PC-9 (cell line): ENCODE results near the gene CTIF. TPM values are rescaled to one million over a fixed set of nuclear protein-coding genes. Genes with fewer than 3 reads are reported as not detected.
A peak's percentile ranks its signal among the peaks of the same experiment; 100 is the strongest.

Source experiments
- BruUV-seq: library from RNA; stranded (reverse); fragments of 400-500 nt; replicated peaks from 2 replicates; lab custom pipeline; 2021; lab: Mats Ljungman, UMichigan
- CTCF ChIA-PET: fragments of 300-600 bp; sonication (Branson Sonifier 250); formaldehyde crosslinking; loops from one replicate; lab custom pipeline; 2022; ENCODE audit warnings: antibody characterized with exemption; lab: Charles Lee
- POLR2A ChIA-PET: fragments of 300-600 bp; sonication (Branson Sonifier 250); formaldehyde crosslinking; loops from one replicate; lab custom pipeline; 2022; ENCODE audit warnings: antibody characterized with exemption; ENCODE audit not compliant: unreplicated experiment; lab: Charles Lee
- DNase-seq, 2 experiments: peaks; one replicate each; pipeline versions ENCODE4 v3.0.0 to v3.0.0-alpha.2; 2015 to 2022; ENCODE audit warnings: mixed read lengths in 1 of 2
- H2AFZ ChIP-seq: fragments of 200-600 bp; sonication (generic); 2 replicates; pipeline ENCODE4 v1.8.1; 2017; ENCODE audit warnings: antibody characterized with exemption
- H3F3A ChIP-seq: fragments of 200-600 bp; sonication (generic); 2 replicates; pipeline ENCODE4 v1.8.1; 2017; ENCODE audit warnings: antibody characterized with exemption, mild to moderate bottlenecking, low read depth; ENCODE audit not compliant: insufficient read depth
- H3K27ac ChIP-seq: fragments of 200-600 bp; sonication (generic); 2 replicates; pipeline ENCODE4 v1.6.1; 2016; ENCODE audit warnings: mixed run types
- H3K27me3 ChIP-seq: fragments of 200-600 bp; sonication (generic); 2 replicates; pipeline ENCODE4 v1.6.1; 2016; ENCODE audit warnings: low read depth, mixed run types; ENCODE audit not compliant: insufficient read depth
- H3K36me3 ChIP-seq: fragments of 200-600 bp; sonication (generic); 2 replicates; pipeline ENCODE4 v1.6.1; 2016; ENCODE audit warnings: low read depth, mixed run types
- H3K4me1 ChIP-seq: fragments of 200-600 bp; sonication (generic); replicated peaks from 2 replicates; pipeline ENCODE4 v1.6.1; 2016; ENCODE audit warnings: mixed run types; ENCODE audit not compliant: insufficient read depth
- H3K4me2 ChIP-seq: fragments of 200-600 bp; sonication (generic); 2 replicates; pipeline ENCODE4 v1.6.1; 2017; ENCODE audit warnings: mixed run types
- H3K4me3 ChIP-seq: fragments of 200-600 bp; sonication (generic); 2 replicates; pipeline ENCODE4 v1.6.1; 2016; ENCODE audit warnings: mixed run types
- H3K79me2 ChIP-seq: fragments of 200-600 bp; sonication (generic); 2 replicates; pipeline ENCODE4 v1.6.1; 2017; ENCODE audit warnings: low read depth, mixed run types
- H3K9me2 ChIP-seq: fragments of 200-600 bp; sonication (generic); 2 replicates; pipeline ENCODE4 v1.8.1; 2017; ENCODE audit warnings: mild to moderate bottlenecking; ENCODE audit not compliant: insufficient read depth
- H3K9me3 ChIP-seq: fragments of 200-600 bp; sonication (generic); 2 replicates; pipeline ENCODE4 v1.8.1; 2016; ENCODE audit warnings: low read depth; ENCODE audit not compliant: insufficient read depth
- H4K20me1 ChIP-seq: fragments of 200-600 bp; sonication (generic); 2 replicates; pipeline ENCODE4 v1.8.1; 2017; ENCODE audit not compliant: insufficient read depth
- CTCF ChIP-seq: fragments of 200-600 bp; sonication (generic); conservative IDR thresholded peaks from 2 replicates; pipeline ENCODE4 v1.6.1; 2017; ENCODE audit warnings: mixed run types, antibody characterized with exemption, mild to moderate bottlenecking, moderate library complexity
- EZH2 ChIP-seq: fragments of 200-600 bp; sonication (generic); IDR thresholded peaks from 2 replicates; pipeline ENCODE4 v1.8.0; 2017; ENCODE audit warnings: antibody characterized with exemption, low read depth
- intact Hi-C: fragments of 100-400 bp; cut with micrococcal nuclease; formaldehyde crosslinking; loops from one replicate; pipeline ENCODE4 v1.10.0; 2022; ENCODE audit not compliant: unreplicated experiment
- total RNA-seq: library from RNA; stranded (reverse); gene quantifications from 2 replicates; pipeline ENCODE4 v1.2.3, GENCODE V29; 2021

CTIF gene
- total RNA-seq, 1 experiment from 2014 or later = 26.2 TPM

- Histone ChIP-seq H3K4me3 (peak overlapping the region; percentile 51), H4K20me1 (no peaks in the 10 kb centered on the region), H2AFZ (peak overlapping the region; percentile 63), H3K36me3 (no peaks in the 10 kb centered on the region), H3K9me3 (no peaks in the 10 kb centered on the region), H3K27ac (peak overlapping the region; percentile 94), H3K9me2 (no peaks in the 10 kb centered on the region), H3K27me3 (no peaks in the 10 kb centered on the region), H3K4me2 (peak overlapping the region; percentile 86), H3K79me2 (no peaks in the 10 kb centered on the region), H3K4me1 (peaks cover 42% of the 10 kb centered on the region), H3F3A (peaks cover 3% of the 10 kb centered on the region; the same call in 1 of the 2 replicates)
- CTCF ChIA-PET = no interaction called here
- BruUV-seq = no TSS peak
- TF ChIP-seq EZH2 (no peak), CTCF (no peak)
- intact Hi-C loops = loop anchor here (2.0 kb wide), 2 partner anchors 18 to 58 kb away; no protein-coding TSS in a partner anchor
- POLR2A ChIA-PET = no interaction called here
- peak; percentile 77 to 86 for DNase-seq
Observed at GRCh38 chr18:48879008-48879431, 340.2 kb downstream of the CTIF start.

DNA sequence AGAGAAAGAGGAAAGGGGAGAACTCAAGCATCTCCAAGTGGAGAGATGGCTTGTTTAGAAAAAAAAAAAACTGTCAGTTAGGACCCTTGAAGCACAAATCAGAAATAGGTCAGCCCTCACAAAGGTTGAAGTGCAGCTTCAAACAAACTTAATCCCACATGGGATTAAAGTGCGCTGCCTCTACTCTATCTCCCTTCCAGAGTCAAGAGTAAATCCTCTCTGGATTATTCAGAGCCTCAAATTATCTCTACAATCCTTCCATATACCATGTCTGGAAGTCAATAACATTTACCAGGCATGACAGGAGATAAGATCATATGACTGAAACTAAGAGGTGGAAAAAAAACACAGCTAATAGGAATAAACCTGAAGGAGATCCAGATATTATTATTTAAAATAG, 342.1 kb downstream of the CTIF start:
- no peaks in the 10 kb centered on the region for H4K20me1 ChIP-seq
- TF ChIP-seq EZH2 (no peak), CTCF (no peak)
- no peaks in the 10 kb centered on the region for H3K36me3 ChIP-seq
- no peak for DNase-seq
- POLR2A ChIA-PET = interaction anchor here (0.7 kb wide), 1 partner anchor 1780 kb away, joined by 18 read pairs; no protein-coding TSS in a partner anchor
- no peak overlapping the region for H3K27ac ChIP-seq
- intact Hi-C loops = no loop called here
- no peak overlapping the region for H3K4me2 ChIP-seq
- no peaks in the 10 kb centered on the region for H3K27me3 ChIP-seq
- no peaks in the 10 kb centered on the region for H3K9me3 ChIP-seq
- no peak overlapping the region for H2AFZ ChIP-seq
- no peaks in the 10 kb centered on the region for H3K9me2 ChIP-seq
- no TSS peak for BruUV-seq
- CTCF ChIA-PET = no interaction called here
- H3K4me1 ChIP-seq = peaks cover 36% of the 10 kb centered on the region
- H3F3A ChIP-seq = peaks cover 4% of the 10 kb centered on the region; the same call in 1 of the 2 replicates
- no peaks in the 10 kb centered on the region for H3K79me2 ChIP-seq
- no peak overlapping the region for H3K4me3 ChIP-seq

- POLR2A ChIA-PET = no interaction called here
- H3K4me3 ChIP-seq = no peak overlapping the region
- H4K20me1 ChIP-seq = no peaks in the 10 kb centered on the region
- no peaks in the 10 kb centered on the region for H3K36me3 ChIP-seq
- no TSS peak for BruUV-seq
- no peaks in the 10 kb centered on the region for H3K9me3 ChIP-seq
- H3K27me3 ChIP-seq = no peaks in the 10 kb centered on the region
- intact Hi-C loops = no loop called here
- peaks cover 4% of the 10 kb centered on the region; the same call in 1 of the 2 replicates for H3F3A ChIP-seq
- no peaks in the 10 kb centered on the region for H3K9me2 ChIP-seq
- TF ChIP-seq EZH2 = no peak
- no peak for TF ChIP-seq CTCF
- CTCF ChIA-PET = no interaction called here
- peaks cover 35% of the 10 kb centered on the region for H3K4me1 ChIP-seq
- H3K79me2 ChIP-seq = no peaks in the 10 kb centered on the region
- no peak overlapping the region for H2AFZ ChIP-seq
- H3K4me2 ChIP-seq = no peak overlapping the region
- DNase-seq = no peak
- H3K27ac ChIP-seq = no peak overlapping the region
Observed at GRCh38 chr18:48882379-48882778, 343.5 kb downstream of the CTIF start.
